ENCODE measurements around the gene PCMTD2.

The PCMTD2 gene

GRCh38 chr20:64244281-64244805 is 11.2 kb upstream of the PCMTD2 start:
- TF ChIP-seq, protein P1, sequence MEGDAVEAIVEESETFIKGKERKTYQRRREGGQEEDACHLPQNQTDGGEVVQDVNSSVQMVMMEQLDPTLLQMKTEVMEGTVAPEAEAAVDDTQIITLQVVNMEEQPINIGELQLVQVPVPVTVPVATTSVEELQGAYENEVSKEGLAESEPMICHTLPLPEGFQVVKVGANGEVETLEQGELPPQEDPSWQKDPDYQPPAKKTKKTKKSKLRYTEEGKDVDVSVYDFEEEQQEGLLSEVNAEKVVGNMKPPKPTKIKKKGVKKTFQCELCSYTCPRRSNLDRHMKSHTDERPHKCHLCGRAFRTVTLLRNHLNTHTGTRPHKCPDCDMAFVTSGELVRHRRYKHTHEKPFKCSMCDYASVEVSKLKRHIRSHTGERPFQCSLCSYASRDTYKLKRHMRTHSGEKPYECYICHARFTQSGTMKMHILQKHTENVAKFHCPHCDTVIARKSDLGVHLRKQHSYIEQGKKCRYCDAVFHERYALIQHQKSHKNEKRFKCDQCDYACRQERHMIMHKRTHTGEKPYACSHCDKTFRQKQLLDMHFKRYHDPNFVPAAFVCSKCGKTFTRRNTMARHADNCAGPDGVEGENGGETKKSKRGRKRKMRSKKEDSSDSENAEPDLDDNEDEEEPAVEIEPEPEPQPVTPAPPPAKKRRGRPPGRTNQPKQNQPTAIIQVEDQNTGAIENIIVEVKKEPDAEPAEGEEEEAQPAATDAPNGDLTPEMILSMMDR (IDR thresholded peaks at IDR 0.05; ENCODE audit: unreplicated experiment in 3 of 3), result no peak
- Mint-ChIP-seq H3K27ac (no peak overlapping the region), H3K36me3 (ENCODE audit: low read depth) (no peaks in the 10 kb centered on the region), H3K4me1 (no peaks in the 10 kb centered on the region), H3K9me3 (no peaks in the 10 kb centered on the region), H3K4me3 (no peak overlapping the region), H3K27me3 (ENCODE audit: low read depth) (peaks cover 20% of the 10 kb centered on the region)

GRCh38 chr20:64244870-64245603 is 10.5 kb upstream of the PCMTD2 start:
- Mint-ChIP-seq H3K9me3 (no peaks in the 10 kb centered on the region), H3K27ac (no peak overlapping the region), H3K4me1 (no peaks in the 10 kb centered on the region), H3K4me3 (no peak overlapping the region), H3K27me3 (ENCODE audit: low read depth) (peaks cover 26% of the 10 kb centered on the region), H3K36me3 (ENCODE audit: low read depth) (no peaks in the 10 kb centered on the region)
- TF ChIP-seq, protein P1 (IDR thresholded peaks at IDR 0.05; ENCODE audit: unreplicated experiment in 3 of 3), result no peak

GRCh38 chr20:64245746-64246595 is 9.6 kb upstream of the PCMTD2 start:
- Mint-ChIP-seq H3K27me3 (ENCODE audit: low read depth) (peaks cover 34% of the 10 kb centered on the region), H3K36me3 (ENCODE audit: low read depth) (no peaks in the 10 kb centered on the region), H3K9me3 (no peaks in the 10 kb centered on the region), H3K4me1 (no peaks in the 10 kb centered on the region), H3K27ac (no peak overlapping the region), H3K4me3 (no peak overlapping the region)
- TF ChIP-seq, protein P1 (IDR thresholded peaks at IDR 0.05; ENCODE audit: unreplicated experiment in 3 of 3), result no peak

GRCh38 chr20:64246616-64247306 is 8.8 kb upstream of the PCMTD2 start:
- Mint-ChIP-seq H3K36me3 (ENCODE audit: low read depth) (no peaks in the 10 kb centered on the region), H3K4me1 (no peaks in the 10 kb centered on the region), H3K9me3 (no peaks in the 10 kb centered on the region), H3K27me3 (ENCODE audit: low read depth) (peaks cover 39% of the 10 kb centered on the region), H3K27ac (no peak overlapping the region), H3K4me3 (no peak overlapping the region)
- TF ChIP-seq, protein P1 (IDR thresholded peaks at IDR 0.05; ENCODE audit: unreplicated experiment in 3 of 3), result no peak

DNA sequence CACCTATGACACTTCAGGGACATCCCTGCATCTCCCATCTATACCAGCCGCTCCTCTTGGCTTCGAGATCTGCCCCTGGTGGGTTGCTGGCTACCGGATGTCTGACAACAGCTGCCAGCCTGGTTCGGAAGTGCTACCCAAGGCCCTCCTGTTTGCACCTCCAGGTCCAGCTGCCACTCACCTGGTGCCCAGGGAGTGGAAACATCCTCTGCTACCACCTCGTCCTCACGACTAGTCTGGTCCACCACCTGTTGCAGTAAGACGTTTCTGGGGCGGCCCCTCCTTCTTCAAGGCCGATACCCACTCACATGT is 8.3 kb upstream of the PCMTD2 start:
- Mint-ChIP-seq H3K27ac (no peak overlapping the region), H3K27me3 (ENCODE audit: low read depth) (peaks cover 41% of the 10 kb centered on the region), H3K4me3 (no peak overlapping the region), H3K36me3 (ENCODE audit: low read depth) (no peaks in the 10 kb centered on the region), H3K4me1 (no peaks in the 10 kb centered on the region), H3K9me3 (no peaks in the 10 kb centered on the region)
- TF ChIP-seq, protein P1 (IDR thresholded peaks at IDR 0.05; ENCODE audit: unreplicated experiment in 3 of 3), result no peak
